ENCODE results near the gene AMER2.

- no peak for TF ChIP-seq CTCF (IDR thresholded peaks at IDR 0.05)
- no peak for TF ChIP-seq POLR2A (IDR thresholded peaks at IDR 0.05)
Observed at GRCh38 chr13:25149711-25150110, 22.4 kb downstream of the AMER2 start.

All from testis (tissue), 2 donors.